ENCODE measurements around the gene SLC5A8. TPM values are rescaled to one million over a fixed set of nuclear protein-coding genes. Genes with fewer than 3 reads are reported as not detected.

The SLC5A8 gene
- total RNA-seq, 2 donors from 2014 or later = 0.30 to 0.35 TPM

DNA sequence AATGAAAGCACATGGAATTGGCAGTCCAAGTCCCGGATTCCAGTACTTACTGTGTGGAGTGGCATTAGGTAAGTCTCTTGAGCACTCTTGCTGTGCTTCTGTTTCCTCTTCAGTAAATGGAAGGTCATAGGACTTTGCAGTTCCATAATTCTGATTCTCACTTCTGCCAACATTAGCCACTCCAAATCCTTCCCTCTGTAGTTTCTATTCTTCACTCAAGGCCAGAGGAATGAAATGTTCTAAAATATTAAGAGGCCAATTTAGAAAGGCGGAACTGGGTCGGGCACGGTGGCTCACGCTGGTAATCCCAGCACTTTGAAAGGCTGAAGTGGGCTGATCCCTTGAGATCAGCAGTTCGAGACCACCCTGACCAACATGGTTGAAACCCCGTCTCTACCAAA is 19.8 kb upstream of the SLC5A8 start:
- H3K27ac ChIP-seq = no peak overlapping the region
- no peaks in the 10 kb centered on the region for H3K27me3 ChIP-seq
- no peak overlapping the region for H3K9ac ChIP-seq (ENCODE audit: low read depth in 2 of 2, low read length in 2 of 2)
- DNase-seq = no peak
- intact Hi-C loops (cut with DNase I) = no loop called here
- TF ChIP-seq, protein P1, sequence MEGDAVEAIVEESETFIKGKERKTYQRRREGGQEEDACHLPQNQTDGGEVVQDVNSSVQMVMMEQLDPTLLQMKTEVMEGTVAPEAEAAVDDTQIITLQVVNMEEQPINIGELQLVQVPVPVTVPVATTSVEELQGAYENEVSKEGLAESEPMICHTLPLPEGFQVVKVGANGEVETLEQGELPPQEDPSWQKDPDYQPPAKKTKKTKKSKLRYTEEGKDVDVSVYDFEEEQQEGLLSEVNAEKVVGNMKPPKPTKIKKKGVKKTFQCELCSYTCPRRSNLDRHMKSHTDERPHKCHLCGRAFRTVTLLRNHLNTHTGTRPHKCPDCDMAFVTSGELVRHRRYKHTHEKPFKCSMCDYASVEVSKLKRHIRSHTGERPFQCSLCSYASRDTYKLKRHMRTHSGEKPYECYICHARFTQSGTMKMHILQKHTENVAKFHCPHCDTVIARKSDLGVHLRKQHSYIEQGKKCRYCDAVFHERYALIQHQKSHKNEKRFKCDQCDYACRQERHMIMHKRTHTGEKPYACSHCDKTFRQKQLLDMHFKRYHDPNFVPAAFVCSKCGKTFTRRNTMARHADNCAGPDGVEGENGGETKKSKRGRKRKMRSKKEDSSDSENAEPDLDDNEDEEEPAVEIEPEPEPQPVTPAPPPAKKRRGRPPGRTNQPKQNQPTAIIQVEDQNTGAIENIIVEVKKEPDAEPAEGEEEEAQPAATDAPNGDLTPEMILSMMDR (IDR thresholded peaks at IDR 0.05) = no peak
- H3K4me1 ChIP-seq = no peaks in the 10 kb centered on the region
- H3K9me3 ChIP-seq = no peaks in the 10 kb centered on the region
- no peaks in the 10 kb centered on the region for H3K36me3 ChIP-seq
- H3K4me3 ChIP-seq = no peak overlapping the region

- H3K4me3 ChIP-seq = no peak overlapping the region
- intact Hi-C loops (cut with DNase I) = no loop called here
- DNase-seq = no peak
- no peaks in the 10 kb centered on the region for H3K27me3 ChIP-seq
- H3K9ac ChIP-seq (ENCODE audit: low read depth in 2 of 2, low read length in 2 of 2) = no peak overlapping the region
- TF ChIP-seq, protein P1 (IDR thresholded peaks at IDR 0.05) = no peak
- no peaks in the 10 kb centered on the region for H3K36me3 ChIP-seq
- no peaks in the 10 kb centered on the region for H3K4me1 ChIP-seq
- no peaks in the 10 kb centered on the region for H3K9me3 ChIP-seq
- H3K27ac ChIP-seq = no peak overlapping the region
Measured at GRCh38 chr12:101221301-101221700, 11.3 kb upstream of the SLC5A8 start.

GRCh38 chr12:101216810-101217209 is 6.8 kb upstream of the SLC5A8 start:
- H3K27me3 ChIP-seq = no peaks in the 10 kb centered on the region
- no peak overlapping the region for H3K27ac ChIP-seq
- H3K36me3 ChIP-seq = no peaks in the 10 kb centered on the region
- intact Hi-C loops (cut with DNase I) = no loop called here
- no peaks in the 10 kb centered on the region for H3K9me3 ChIP-seq
- H3K4me3 ChIP-seq = no peak overlapping the region
- H3K9ac ChIP-seq (ENCODE audit: low read depth in 2 of 2, low read length in 2 of 2) = no peak overlapping the region
- H3K4me1 ChIP-seq = no peaks in the 10 kb centered on the region
- TF ChIP-seq, protein P1 (IDR thresholded peaks at IDR 0.05) = no peak
- DNase-seq = no peak

DNA sequence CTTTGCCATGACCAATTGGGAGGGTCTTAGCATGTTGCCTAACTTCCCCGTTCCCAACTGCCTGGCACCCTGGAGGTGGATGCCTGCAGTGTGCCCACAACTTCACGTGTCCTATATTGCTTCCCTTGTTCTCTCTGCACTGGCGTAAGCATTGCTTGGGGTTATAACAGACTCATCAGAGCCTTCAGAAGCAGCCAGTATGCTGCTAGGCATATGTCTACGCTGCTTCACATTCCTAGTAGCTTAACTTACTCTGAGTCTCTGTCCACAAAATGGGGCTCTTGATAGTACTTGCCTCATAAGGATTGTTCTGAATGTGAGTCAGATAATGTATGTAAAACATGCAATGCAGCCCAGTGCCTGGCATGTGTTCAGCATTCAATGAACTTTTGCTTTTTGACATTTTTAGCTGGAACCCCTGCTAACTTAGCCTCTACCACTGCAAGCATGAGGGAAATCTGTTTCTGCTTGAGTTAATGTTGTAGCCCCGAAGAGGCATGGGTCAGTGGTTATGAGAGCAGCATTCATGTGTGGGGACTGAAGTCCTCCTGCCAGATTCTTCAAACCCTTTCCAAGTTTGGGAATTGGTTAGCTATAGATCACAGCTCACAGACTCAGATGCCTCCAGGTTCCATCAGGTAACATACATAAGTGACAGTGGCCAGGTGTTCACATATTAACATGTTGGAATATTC is 2.8 kb downstream of the SLC5A8 start:
- no peaks in the 10 kb centered on the region for H3K9me3 ChIP-seq
- H3K36me3 ChIP-seq = no peaks in the 10 kb centered on the region
- DNase-seq = no peak
- H3K4me3 ChIP-seq = no peak overlapping the region
- peaks cover 6% of the 10 kb centered on the region for H3K27me3 ChIP-seq
- intact Hi-C loops (cut with DNase I) = no loop called here
- TF ChIP-seq, protein P1 (IDR thresholded peaks at IDR 0.05) = no peak
- no peaks in the 10 kb centered on the region for H3K4me1 ChIP-seq
- H3K9ac ChIP-seq (ENCODE audit: low read depth in 2 of 2, low read length in 2 of 2) = no peak overlapping the region
- H3K27ac ChIP-seq = no peak overlapping the region

DNA sequence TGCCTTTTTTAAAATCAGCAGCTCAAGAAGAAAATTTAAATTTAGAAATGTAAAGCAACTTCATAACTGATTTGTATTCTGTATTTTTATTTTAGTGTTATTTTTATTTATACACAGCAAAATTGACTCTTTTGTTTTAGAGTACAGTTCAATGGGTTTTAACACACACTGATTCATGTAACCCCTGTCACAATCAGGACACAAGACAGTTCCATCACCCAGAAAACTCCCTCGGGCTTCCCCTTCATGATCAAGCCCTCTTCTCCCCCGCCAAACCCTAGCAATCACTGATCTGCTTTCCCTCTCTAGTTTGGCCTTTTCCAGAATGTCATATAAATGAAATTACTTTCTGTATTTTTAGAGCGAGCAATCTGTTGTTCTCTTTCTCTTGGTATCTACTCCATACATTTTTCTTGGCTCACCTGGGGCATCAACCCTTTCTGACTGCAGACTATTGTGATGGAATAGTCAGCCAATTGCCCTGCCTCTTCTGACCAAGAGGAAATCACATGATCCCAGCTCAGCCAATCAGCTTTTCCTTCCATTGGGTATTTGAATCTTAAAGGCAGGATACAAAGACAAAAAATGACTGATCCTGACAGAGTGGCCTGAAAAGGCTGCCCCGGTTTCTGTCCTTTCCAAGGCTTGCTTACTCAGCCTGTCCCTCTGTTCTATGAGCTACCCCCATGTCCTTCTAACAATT is 5.3 kb downstream of the SLC5A8 start:
- no peaks in the 10 kb centered on the region for H3K4me1 ChIP-seq
- intact Hi-C loops (cut with DNase I) = no loop called here
- no peak overlapping the region for H3K27ac ChIP-seq
- H3K27me3 ChIP-seq = peaks cover 3% of the 10 kb centered on the region
- H3K9ac ChIP-seq (ENCODE audit: low read depth in 2 of 2, low read length in 2 of 2) = no peak overlapping the region
- TF ChIP-seq, protein P1 (IDR thresholded peaks at IDR 0.05) = no peak
- H3K4me3 ChIP-seq = no peak overlapping the region
- DNase-seq = no peak
- H3K9me3 ChIP-seq = no peaks in the 10 kb centered on the region
- H3K36me3 ChIP-seq = no peaks in the 10 kb centered on the region
